ENCODE results near the gene ANKRD65.
"Not testable (repeated sequence)": the region's sequence is repeated elsewhere in the genome, so short reads cannot be mapped to it uniquely, and the experiment has no call there.

ANKRD65 gene

DNA sequence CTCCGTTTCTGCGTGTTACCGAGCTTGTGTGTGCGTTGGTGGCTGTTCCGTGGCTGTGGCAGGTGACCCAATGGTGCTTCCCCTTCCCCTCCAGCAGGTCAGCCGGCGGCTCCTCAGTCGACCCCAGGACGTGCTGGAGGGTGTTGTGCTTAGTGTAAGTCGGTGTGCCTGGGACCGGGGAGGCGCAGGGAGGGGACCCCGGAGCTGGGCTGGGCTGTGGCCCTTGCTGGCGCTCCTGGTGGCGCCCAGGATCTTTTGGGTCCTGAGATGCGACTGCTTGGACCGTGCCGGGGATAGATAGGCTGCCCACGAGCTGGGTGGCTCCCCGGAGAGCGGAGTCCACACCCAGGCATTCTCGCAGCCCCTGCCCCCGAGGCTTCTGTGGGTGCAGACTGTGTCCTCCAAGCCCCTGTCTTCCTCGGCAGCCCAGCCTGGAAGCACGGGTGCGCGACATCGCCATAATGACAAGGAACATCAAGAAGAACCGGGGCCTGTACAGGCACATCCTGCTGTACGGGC lies 34.3 kb upstream of the ANKRD65 start:
- H3K9ac ChIP-seq (ENCODE audit: insufficient read length) = no peak overlapping the region
- no peak overlapping the region for H3K27ac ChIP-seq
- no peak for TF ChIP-seq FOXP2 (optimal IDR thresholded peaks at IDR 0.05; ENCODE audit: control extremely low read depth, extremely low read length, insufficient read depth)
- no peak for TF ChIP-seq POLR2AphosphoS5 (IDR thresholded peaks at IDR 0.05; ENCODE audit: borderline replicate concordance, low read depth, low read length)
- TF ChIP-seq EZH2 (IDR thresholded peaks at IDR 0.05) = no peak
- H3K4me3 ChIP-seq = no peak overlapping the region
- no peak for DNase-seq (ENCODE audit: low read depth, low spot score)
- no peaks in the 10 kb centered on the region for H3K9me3 ChIP-seq (ENCODE audit: low read depth, low read length)
- H3K36me3 ChIP-seq (ENCODE audit: insufficient read depth, low read length) = no peaks in the 10 kb centered on the region

- H3K9ac ChIP-seq (ENCODE audit: insufficient read length); H3K9me3 ChIP-seq (ENCODE audit: low read depth, low read length); H3K4me3 ChIP-seq; H3K36me3 ChIP-seq (ENCODE audit: insufficient read depth, low read length); H3K27ac ChIP-seq; DNase-seq (ENCODE audit: low read depth, low spot score): not testable (repeated sequence)
These were observed 33.4 kb upstream of the ANKRD65 start for GRCh38 chr1:1454286-1455056.

GRCh38 chr1:1452882-1453281 lies 31.8 kb upstream of the ANKRD65 start:
- Histone ChIP-seq H3K36me3 (ENCODE audit: insufficient read depth, low read length) (no peaks in the 10 kb centered on the region), H3K4me3 (no peak overlapping the region), H3K9ac (ENCODE audit: insufficient read length) (no peak overlapping the region), H3K27ac (no peak overlapping the region), H3K9me3 (ENCODE audit: low read depth, low read length) (no peaks in the 10 kb centered on the region)
- TF ChIP-seq POLR2AphosphoS5 (IDR thresholded peaks at IDR 0.05; ENCODE audit: borderline replicate concordance, low read depth, low read length) (no peak), FOXP2 (optimal IDR thresholded peaks at IDR 0.05; ENCODE audit: control extremely low read depth, extremely low read length, insufficient read depth) (no peak), EZH2 (IDR thresholded peaks at IDR 0.05) (no peak)
- no peak for DNase-seq (ENCODE audit: low read depth, low spot score)

- DNase-seq (ENCODE audit: low read depth, low spot score); H3K4me3 ChIP-seq; H3K9me3 ChIP-seq (ENCODE audit: low read depth, low read length); H3K9ac ChIP-seq (ENCODE audit: insufficient read length); H3K36me3 ChIP-seq (ENCODE audit: insufficient read depth, low read length); H3K27ac ChIP-seq: not testable (repeated sequence)
These were observed 31.3 kb upstream of the ANKRD65 start for GRCh38 chr1:1452365-1452739.

DNA sequence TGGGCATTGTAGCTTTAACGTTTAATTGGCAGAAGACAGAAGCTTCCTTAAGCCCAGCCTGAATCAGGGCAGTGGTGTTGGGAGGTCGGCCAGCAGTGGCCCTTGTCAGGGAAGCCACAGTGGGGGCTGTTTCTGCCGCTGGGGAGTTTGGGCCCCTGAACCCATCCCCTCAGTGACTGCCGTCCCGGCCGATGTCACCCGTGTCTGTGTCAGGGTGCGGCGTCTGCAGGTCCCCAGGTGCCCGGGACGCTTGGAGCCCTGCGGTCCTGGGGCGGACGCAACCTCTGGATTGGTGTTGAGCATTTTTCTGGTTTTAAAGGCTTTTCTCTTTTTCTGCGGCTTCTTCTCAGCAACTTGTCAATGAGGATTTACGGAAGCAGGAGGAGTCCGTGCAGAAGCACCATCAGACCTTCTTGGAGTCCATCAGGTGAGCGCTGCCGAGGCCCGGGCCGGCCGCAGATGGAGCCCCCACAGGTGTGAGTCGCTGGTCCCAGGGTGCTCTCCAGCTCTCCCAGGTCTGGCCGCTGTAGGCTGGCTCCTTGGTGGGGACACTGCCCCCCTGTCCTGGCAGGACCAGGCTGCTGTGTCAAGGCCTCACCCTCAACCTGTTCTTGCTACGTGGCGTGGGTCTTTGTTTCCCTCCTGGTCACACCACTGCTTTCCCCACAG lies 30.8 kb upstream of the ANKRD65 start:
- Histone ChIP-seq H3K4me3 (no peak overlapping the region), H3K9me3 (ENCODE audit: low read depth, low read length) (no peaks in the 10 kb centered on the region), H3K36me3 (ENCODE audit: insufficient read depth, low read length) (no peaks in the 10 kb centered on the region), H3K27ac (no peak overlapping the region), H3K9ac (ENCODE audit: insufficient read length) (no peak overlapping the region)
- DNase-seq (ENCODE audit: low read depth, low spot score) = no peak
- TF ChIP-seq FOXP2 (optimal IDR thresholded peaks at IDR 0.05; ENCODE audit: control extremely low read depth, extremely low read length, insufficient read depth) (no peak), POLR2AphosphoS5 (IDR thresholded peaks at IDR 0.05; ENCODE audit: borderline replicate concordance, low read depth, low read length) (no peak), EZH2 (IDR thresholded peaks at IDR 0.05) (no peak)

GRCh38 chr1:1450616-1451015 lies 29.5 kb upstream of the ANKRD65 start:
- H3K9ac ChIP-seq (ENCODE audit: insufficient read length); H3K4me3 ChIP-seq; H3K9me3 ChIP-seq (ENCODE audit: low read depth, low read length); DNase-seq (ENCODE audit: low read depth, low spot score); H3K36me3 ChIP-seq (ENCODE audit: insufficient read depth, low read length); H3K27ac ChIP-seq: not testable (repeated sequence)

- H3K36me3 ChIP-seq (ENCODE audit: insufficient read depth, low read length) = no peaks in the 10 kb centered on the region
- TF ChIP-seq POLR2AphosphoS5 (IDR thresholded peaks at IDR 0.05; ENCODE audit: borderline replicate concordance, low read depth, low read length) (no peak), FOXP2 (optimal IDR thresholded peaks at IDR 0.05; ENCODE audit: control extremely low read depth, extremely low read length, insufficient read depth) (no peak)
- H3K27ac ChIP-seq = no peak within 1 kb of the TSS
- no peak for DNase-seq (ENCODE audit: low read depth, low spot score)
- H3K9ac ChIP-seq (ENCODE audit: insufficient read length) = no peak within 1 kb of the TSS
- no peak within 1 kb of the TSS for H3K4me3 ChIP-seq
- no peaks in the 10 kb centered on the region for H3K9me3 ChIP-seq (ENCODE audit: low read depth, low read length)
These were observed 28.1 kb upstream of the ANKRD65 start, which contains the start of gene ATAD3C for GRCh38 chr1:1449099-1449739. ATAD3C (plus strand) TSS chr1:1449689; CDS start chr1:1450684, 995 bp downstream.

DNA sequence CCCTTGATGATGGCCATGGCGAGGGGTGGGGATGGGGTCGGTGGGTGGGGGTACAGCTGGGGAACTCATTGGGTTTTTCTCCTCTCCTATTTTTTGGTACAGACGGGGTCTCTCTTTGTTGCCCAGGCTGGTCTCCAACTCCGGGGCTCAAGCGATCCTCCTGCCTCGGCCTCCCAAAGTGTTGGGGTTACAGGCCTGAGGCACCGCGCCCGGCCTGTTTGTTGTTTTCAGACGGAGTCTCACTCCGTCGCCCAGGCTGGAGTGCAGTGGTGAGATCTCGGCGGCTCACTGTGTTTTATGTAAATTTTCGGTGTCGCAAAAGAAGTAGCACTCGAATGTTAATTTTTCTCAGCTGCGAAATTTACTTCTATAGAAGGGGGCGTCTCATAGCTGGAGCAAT lies 25.6 kb upstream of the ANKRD65 start:
- not testable (repeated sequence) for H3K4me3 ChIP-seq; DNase-seq (ENCODE audit: low read depth, low spot score); H3K36me3 ChIP-seq (ENCODE audit: insufficient read depth, low read length); H3K9ac ChIP-seq (ENCODE audit: insufficient read length); H3K9me3 ChIP-seq (ENCODE audit: low read depth, low read length); H3K27ac ChIP-seq
